Endothelial cell of umbilical vein (primary cell): ENCODE results near the gene GNB1. TPM values are rescaled to one million over a fixed set of nuclear protein-coding genes. Genes with fewer than 3 reads are reported as not detected.

ENCODE experiments used
- BruUV-seq: library from RNA; stranded (reverse); fragments of 400-500 nt; replicated peaks from 2 replicates; lab custom pipeline; 2021; lab: Mats Ljungman, UMichigan
- CTCF ChIA-PET: fragments of 300-600, 350-600 bp; sonication (Branson Sonifier 250); formaldehyde crosslinking; loops from one replicate; lab custom pipeline; 2021; ENCODE audit warnings: antibody characterized with exemption, inconsistent platforms; lab: Charles Lee
- POLR2A ChIA-PET: fragments of 300-600, 350-600 bp; sonication (Branson Sonifier 250); formaldehyde crosslinking; loops from one replicate; lab custom pipeline; 2021; ENCODE audit warnings: antibody characterized with exemption, inconsistent platforms; lab: Charles Lee
- DNase-seq: peaks from one replicate; pipeline ENCODE4 v3.0.0-alpha.2; 2011; ENCODE audit warnings: low read depth, low spot score
- FAIRE-seq: peaks from 2 replicates; lab custom pipeline; 2011; peaks lifted over from hg19 to GRCh38; lab: Jason Lieb, UNC
- H2AFZ ChIP-seq: 2 replicates; pipeline ENCODE4 v1.6.0; 2012; ENCODE audit warnings: low read depth, low read length, control low read depth, inconsistent platforms
- H3K27ac ChIP-seq: 2 replicates; pipeline ENCODE4 v1.5.1; 2011; ENCODE audit warnings: low read depth, mild to moderate bottlenecking, control low read depth, low read length, moderate library complexity; ENCODE audit not compliant: insufficient read depth
- H3K27me3 ChIP-seq, 2 experiments: 2 replicates each; pipeline versions ENCODE4 v1.6.0 to v1.6.1; 2011; ENCODE audit warnings: low read length in 2 of 2, mixed read lengths in 1 of 2; ENCODE audit not compliant: control insufficient read depth in 2 of 2, insufficient read depth in 2 of 2
- H3K36me3 ChIP-seq, 2 experiments: 2 replicates in 1 of 2; 3 replicates in 1 of 2; pipeline ENCODE4 v1.5.1; 2011; ENCODE audit warnings: low read length in 2 of 2, mild to moderate bottlenecking in 1 of 2, moderate library complexity in 1 of 2; ENCODE audit not compliant: control insufficient read depth in 2 of 2, insufficient read depth in 2 of 2; ENCODE audit errors: extremely low read depth in 1 of 2
- H3K4me1 ChIP-seq: 3 replicates; pipeline ENCODE4 v1.5.1; 2011; ENCODE audit warnings: mild to moderate bottlenecking, low read length; ENCODE audit not compliant: control insufficient read depth, insufficient read depth; ENCODE audit errors: extremely low read depth
- H3K4me2 ChIP-seq: 2 replicates; pipeline ENCODE4 v1.6.1; 2011; ENCODE audit warnings: low read length, control low read depth, mixed read lengths; ENCODE audit not compliant: insufficient read depth
- H3K4me3 ChIP-seq, 3 experiments: fragments of 200-600 bp in 1 of 3; sonication (generic), shearing (Covaris generic) in 1 of 3; replicated peaks in 1 of 3; 2 replicates each; pipeline ENCODE4 v1.5.1; 2011 to 2016; ENCODE audit warnings: control low read depth in 3 of 3, low read length in 3 of 3, mild to moderate bottlenecking in 2 of 3, inconsistent platforms in 1 of 3, low read depth in 1 of 3, moderate library complexity in 1 of 3; ENCODE audit not compliant: insufficient read depth in 1 of 3
- H3K79me2 ChIP-seq: 2 replicates; pipeline ENCODE4 v1.6.0; 2012; ENCODE audit warnings: low read length, inconsistent platforms; ENCODE audit not compliant: control insufficient read depth, insufficient read depth
- H3K9ac ChIP-seq: replicated peaks from 2 replicates; pipeline ENCODE3; 2011; ENCODE audit warnings: low read length, control low read depth; ENCODE audit not compliant: insufficient read depth; ENCODE audit errors: extremely low read depth
- H3K9me1 ChIP-seq: replicated peaks from 3 replicates; pipeline ENCODE4 v1.6.0; 2011; ENCODE audit warnings: mild to moderate bottlenecking, low read length; ENCODE audit not compliant: control insufficient read depth, insufficient read depth; ENCODE audit errors: extremely low read depth
- H3K9me3 ChIP-seq: replicated peaks from 2 replicates; pipeline ENCODE4 v1.5.1; 2012; ENCODE audit warnings: low read length, inconsistent platforms; ENCODE audit not compliant: control insufficient read depth, insufficient read depth
- H4K20me1 ChIP-seq: replicated peaks from 2 replicates; pipeline ENCODE3; 2011; ENCODE audit warnings: mild to moderate bottlenecking, low read length; ENCODE audit not compliant: control insufficient read depth, insufficient read depth; ENCODE audit errors: extremely low read depth
- EZH2 ChIP-seq: IDR thresholded peaks from 2 replicates; pipeline ENCODE4 v1.6.1; 2012; ENCODE audit warnings: borderline replicate concordance, low read depth, mild to moderate bottlenecking, moderate library complexity, low read length, inconsistent platforms; ENCODE audit not compliant: severe bottlenecking
- FOS ChIP-seq: IDR thresholded peaks from 2 replicates; pipeline ENCODE4 v1.6.1; 2011; ENCODE audit warnings: mild to moderate bottlenecking, low read length, moderate library complexity, borderline replicate concordance; ENCODE audit not compliant: insufficient read depth
- GATA2 ChIP-seq: IDR thresholded peaks from 2 replicates; pipeline ENCODE4 v1.7.0; 2011; ENCODE audit warnings: low read depth, mild to moderate bottlenecking, moderate library complexity, mixed read lengths, low read length; ENCODE audit not compliant: insufficient read length, insufficient read depth
- JUN ChIP-seq: IDR thresholded peaks from 2 replicates; pipeline ENCODE4 v1.6.1; 2011; ENCODE audit warnings: borderline replicate concordance, low read depth; ENCODE audit not compliant: insufficient read length, insufficient read depth
- MAX ChIP-seq: IDR thresholded peaks from 2 replicates; pipeline ENCODE4 v1.6.1; 2011; ENCODE audit not compliant: insufficient read depth, insufficient read length
- MYC ChIP-seq: IDR thresholded peaks from one replicate; pipeline ENCODE4 v1.6.1; 2011; ENCODE audit warnings: mild to moderate bottlenecking, low read depth, low read length
- POLR2A ChIP-seq: IDR thresholded peaks from 2 replicates; pipeline ENCODE4 v1.6.1; 2012; ENCODE audit warnings: low read depth, mild to moderate bottlenecking, control low read depth, low read length
- POLR2AphosphoS5 ChIP-seq: IDR thresholded peaks from 2 replicates; pipeline ENCODE4 v1.6.1; 2012; ENCODE audit warnings: low read depth, mild to moderate bottlenecking, control low read depth, low read length, moderate library complexity; ENCODE audit not compliant: insufficient read depth
- dilution Hi-C: fragments of 300-500 bp; cut with MboI; formaldehyde crosslinking; loops from one replicate; pipeline ENCODE4 v1.15.0; 2019; ENCODE audit warnings: low sequenced_read_pairs; ENCODE audit not compliant: extremely low pct_ligation_motif_present
- intact Hi-C: fragments of 100-400 bp; cut with micrococcal nuclease; formaldehyde crosslinking; loops from one replicate; pipeline ENCODE4 v1.10.0; 2022
- polyA plus RNA-seq, 4 experiments: library from polyadenylated mRNA; depleted of rRNA in 3 of 4; stranded (reverse) in 3 of 4; unstranded in 1 of 4; fragments of >200 nt; gene quantifications; 2 replicates each; pipeline versions ENCODE4 v1.2.1 to v1.2.3, GENCODE V29; 2011 to 2012; ENCODE audit warnings: missing spikeins in 1 of 4
- total RNA-seq: library from RNA; stranded (reverse); gene quantifications from 2 replicates; pipeline ENCODE4 v1.2.3, GENCODE V29; 2021
- TF ChIP-seq, protein P1 (sequence below), 2 donors: IDR thresholded peaks; 1 replicate in 1 of 2; 2 replicates in 1 of 2; pipeline ENCODE4 v1.5.1; 2011; ENCODE audit warnings: low read length in 2 of 2, mild to moderate bottlenecking in 2 of 2, moderate library complexity in 2 of 2, control low read depth in 1 of 2, inconsistent platforms in 1 of 2, low read depth in 1 of 2; ENCODE audit not compliant: insufficient read depth in 1 of 2; ENCODE audit errors: extremely low read depth in 1 of 2

GNB1 gene
- total and polyA plus RNA-seq, 2 donors (not counting 3 experiments of a cell fraction or from before 2014, with no cell fraction given), result 501 to 529 TPM

- FAIRE-seq (no peak), DNase-seq (no peak)
- no peaks in the 10 kb centered on the region for H4K20me1 ChIP-seq
- H3K79me2 ChIP-seq, result no peaks in the 10 kb centered on the region
- no peaks in the 10 kb centered on the region for H3K9me3 ChIP-seq
- intact Hi-C loops (no loop called here), dilution Hi-C loops (no loop called here)
- BruUV-seq, result no TSS peak
- no peaks in the 10 kb centered on the region for H3K36me3 ChIP-seq
- TF ChIP-seq, protein P1, sequence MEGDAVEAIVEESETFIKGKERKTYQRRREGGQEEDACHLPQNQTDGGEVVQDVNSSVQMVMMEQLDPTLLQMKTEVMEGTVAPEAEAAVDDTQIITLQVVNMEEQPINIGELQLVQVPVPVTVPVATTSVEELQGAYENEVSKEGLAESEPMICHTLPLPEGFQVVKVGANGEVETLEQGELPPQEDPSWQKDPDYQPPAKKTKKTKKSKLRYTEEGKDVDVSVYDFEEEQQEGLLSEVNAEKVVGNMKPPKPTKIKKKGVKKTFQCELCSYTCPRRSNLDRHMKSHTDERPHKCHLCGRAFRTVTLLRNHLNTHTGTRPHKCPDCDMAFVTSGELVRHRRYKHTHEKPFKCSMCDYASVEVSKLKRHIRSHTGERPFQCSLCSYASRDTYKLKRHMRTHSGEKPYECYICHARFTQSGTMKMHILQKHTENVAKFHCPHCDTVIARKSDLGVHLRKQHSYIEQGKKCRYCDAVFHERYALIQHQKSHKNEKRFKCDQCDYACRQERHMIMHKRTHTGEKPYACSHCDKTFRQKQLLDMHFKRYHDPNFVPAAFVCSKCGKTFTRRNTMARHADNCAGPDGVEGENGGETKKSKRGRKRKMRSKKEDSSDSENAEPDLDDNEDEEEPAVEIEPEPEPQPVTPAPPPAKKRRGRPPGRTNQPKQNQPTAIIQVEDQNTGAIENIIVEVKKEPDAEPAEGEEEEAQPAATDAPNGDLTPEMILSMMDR (IDR thresholded peaks at IDR 0.05; ENCODE audit: extremely low read depth in 1 of 2, insufficient read depth in 1 of 2, low read depth in 1 of 2, low read length in 2 of 2), result no peak
- TF ChIP-seq MYC (no peak), MAX (no peak), POLR2AphosphoS5 (no peak), EZH2 (no peak), GATA2 (no peak), POLR2A (no peak), FOS (no peak), JUN (no peak)
- ChIA-PET CTCF (interaction anchor here (1.4 to 2.6 kb wide), 2 partner anchors 7 to 40 kb away, joined by 4 to 15 read pairs; no protein-coding TSS in a partner anchor), POLR2A (no interaction called here)
- no peaks in the 10 kb centered on the region for H3K9me1 ChIP-seq
- H3K4me2 ChIP-seq, result no peak overlapping the region
- H3K4me3 ChIP-seq, result no peak overlapping the region
- no peak overlapping the region for H2AFZ ChIP-seq
- no peak overlapping the region for H3K27ac ChIP-seq
- no peaks in the 10 kb centered on the region for H3K4me1 ChIP-seq
- no peak overlapping the region for H3K9ac ChIP-seq
- H3K27me3 ChIP-seq, result no peaks in the 10 kb centered on the region
Observed at GRCh38 chr1:1898246-1898933, 7.5 kb upstream of the GNB1 start.
